HepG2 (cell line): ENCODE data around the gene SHANK2. TPM values are rescaled to one million over a fixed set of nuclear protein-coding genes. Genes with fewer than 3 reads are reported as not detected.

Experiments used
- ATAC-seq: fragments of 200-7000 bp; cut with Tn5 transposase; 3 replicates; pipeline ENCODE4 v1.9.1; 2020; ENCODE audit warnings: mild to moderate bottlenecking, moderate library complexity
- BruUV-seq: library from RNA; stranded (reverse); fragments of 400-500 nt; replicated peaks from 2 replicates; lab custom pipeline; 2021; lab: Mats Ljungman, UMichigan
- CTCF ChIA-PET: fragments of 300-600 bp; formaldehyde crosslinking; extraction: SDS; loops from one replicate; lab custom pipeline; 2021; ENCODE audit warnings: low total read pairs, inconsistent platforms, low intra/inter-chr PET ratio; lab: Yijun Ruan, JAX
- POLR2A ChIA-PET: fragments of 350-600 bp; sonication (Branson Sonifier 250); formaldehyde crosslinking; loops from one replicate; lab custom pipeline; 2020; ENCODE audit warnings: antibody characterized with exemption, inconsistent platforms; lab: Yijun Ruan, JAX
- DNase-seq: peaks from one replicate; pipeline ENCODE4 v3.0.0-alpha.2; 2015; ENCODE audit warnings: low spot score
- FAIRE-seq: peaks from 3 replicates; lab custom pipeline; 2011; peaks lifted over from hg19 to GRCh38; lab: Jason Lieb, UNC
- H2AFZ ChIP-seq: one replicate; pipeline ENCODE4 v1.6.1; 2011; ENCODE audit warnings: low read length, inconsistent platforms
- H3K27ac ChIP-seq: fragments of 300-600 bp; 3 replicates; pipeline ENCODE4 v1.8.0; 2011; ENCODE audit warnings: mixed run types, mild to moderate bottlenecking, mixed read lengths, low read length, inconsistent platforms; ENCODE audit not compliant: insufficient read depth; ENCODE audit errors: extremely low read length
- H3K27me3 ChIP-seq, 2 experiments: fragments of 200-600 bp in 1 of 2; 2 replicates in 1 of 2; 3 replicates in 1 of 2; pipeline versions ENCODE4 v1.6.0 to v1.8.0; 2011; ENCODE audit warnings: low read length in 2 of 2, mild to moderate bottlenecking in 2 of 2, moderate library complexity in 2 of 2, inconsistent platforms in 1 of 2; ENCODE audit not compliant: insufficient read depth in 2 of 2, control insufficient read depth in 1 of 2
- H3K36me3 ChIP-seq, 2 experiments: fragments of 200-600 bp in 1 of 2; replicated peaks in 1 of 2; 2 replicates in 1 of 2; 3 replicates in 1 of 2; pipeline versions ENCODE4 v1.5.1 to v1.8.0; 2011; ENCODE audit warnings: low read length in 2 of 2, inconsistent platforms in 1 of 2; ENCODE audit not compliant: insufficient read depth in 2 of 2, control insufficient read depth in 1 of 2
- H3K4me1 ChIP-seq: 2 replicates; pipeline ENCODE4 v1.5.1; 2012; ENCODE audit warnings: low read length, inconsistent platforms; ENCODE audit not compliant: insufficient read depth
- H3K4me2 ChIP-seq: 2 replicates; pipeline ENCODE4 v1.6.0; 2011; ENCODE audit warnings: low read depth, low read length, inconsistent platforms
- H3K4me3 ChIP-seq, 3 experiments: fragments of 200-600 bp in 1 of 3; sonication (generic), shearing (Covaris generic) in 1 of 3; replicated peaks in 1 of 3; 2 replicates each; pipeline ENCODE4 v1.5.1; 2011 to 2016; ENCODE audit warnings: low read length in 3 of 3, inconsistent platforms in 2 of 3, low read depth in 2 of 3, mild to moderate bottlenecking in 2 of 3, control low read depth in 1 of 3, mixed read lengths in 1 of 3; ENCODE audit not compliant: insufficient read depth in 1 of 3
- H3K79me2 ChIP-seq: one replicate; pipeline ENCODE4 v1.6.1; 2011; ENCODE audit warnings: low read length, inconsistent platforms; ENCODE audit not compliant: insufficient read depth
- H3K9ac ChIP-seq: 2 replicates; pipeline ENCODE4 v1.6.0; 2011; ENCODE audit warnings: mild to moderate bottlenecking, low read depth, low read length, inconsistent platforms; ENCODE audit not compliant: insufficient read depth
- H3K9me3 ChIP-seq: 2 replicates; pipeline ENCODE4 v1.5.1; 2012; ENCODE audit warnings: mild to moderate bottlenecking, low read length
- H4K20me1 ChIP-seq: 2 replicates; pipeline ENCODE4 v1.6.0; 2011; ENCODE audit warnings: inconsistent platforms, mild to moderate bottlenecking, low read length, moderate library complexity; ENCODE audit not compliant: insufficient read depth
- ATM ChIP-seq: fragments of 450-650 bp; IDR thresholded peaks from 2 replicates; pipeline ENCODE4 v1.7.1; 2017; ENCODE audit warnings: mild to moderate bottlenecking, borderline replicate concordance
- CBX1 ChIP-seq: IDR thresholded peaks from one replicate; pipeline ENCODE4 v1.6.1; 2016; ENCODE audit warnings: antibody characterized with exemption, low read depth
- ELF4 ChIP-seq: sonication (generic); formaldehyde crosslinking; IDR thresholded peaks from 2 replicates; pipeline ENCODE4 v1.5.0; 2020; ENCODE audit warnings: missing genetic modification reagents, mild to moderate bottlenecking, moderate library complexity, borderline replicate concordance
- FOXA3 ChIP-seq: IDR thresholded peaks from 2 replicates; pipeline ENCODE4 v1.6.1; 2016; ENCODE audit warnings: missing genetic modification reagents, missing compliant biosample characterization
- FOXK1 ChIP-seq: sonication (generic); formaldehyde crosslinking; IDR thresholded peaks from 2 replicates; pipeline ENCODE4 v1.4.0; 2020; ENCODE audit warnings: low read depth, missing genetic modification reagents, borderline replicate concordance
- MLX ChIP-seq: IDR thresholded peaks from 2 replicates; pipeline ENCODE4 v1.6.1; 2016
- NFATC3 ChIP-seq: sonication (generic); formaldehyde crosslinking; IDR thresholded peaks from 2 replicates; pipeline ENCODE4 v1.5.1; 2020; ENCODE audit warnings: mild to moderate bottlenecking, missing genetic modification reagents
- NFE2L2 ChIP-seq: fragments of 150-350 bp; IDR thresholded peaks from 2 replicates; pipeline ENCODE4 v1.6.1; 2014; ENCODE audit warnings: low read length
- REPIN1 ChIP-seq: sonication (generic); formaldehyde crosslinking; IDR thresholded peaks from 2 replicates; pipeline ENCODE4 v1.8.0; 2022; ENCODE audit warnings: missing genetic modification reagents, low read depth, mild to moderate bottlenecking, borderline replicate concordance
- TOPORS ChIP-seq: sonication (generic); formaldehyde crosslinking; IDR thresholded peaks from 2 replicates; pipeline ENCODE4 v1.8.0; 2023; ENCODE audit warnings: mild to moderate bottlenecking, missing genetic modification reagents
- YEATS4 ChIP-seq: sonication (generic); formaldehyde crosslinking; IDR thresholded peaks from 2 replicates; pipeline ENCODE4 v1.4.0; 2020; ENCODE audit warnings: missing genetic modification reagents, borderline replicate concordance
- ZNF337 ChIP-seq: sonication (generic); formaldehyde crosslinking; IDR thresholded peaks from 2 replicates; pipeline ENCODE4 v1.5.1; 2020; ENCODE audit warnings: missing genetic modification reagents, low read depth, mild to moderate bottlenecking, borderline replicate concordance
- ZNF512B ChIP-seq: sonication (generic); formaldehyde crosslinking; IDR thresholded peaks from 2 replicates; pipeline ENCODE4 v1.5.1; 2020; ENCODE audit warnings: missing genetic modification reagents, mild to moderate bottlenecking, borderline replicate concordance
- WGBS: methylation state at CpG from one replicate; pipeline ENCODE4 v1.1.6; 2017; ENCODE audit warnings: low lambda C conversion rate; 5-methylcytosine and 5-hydroxymethylcytosine counted together
- in situ Hi-C: cut with HindIII; loops from 2 replicates; pipeline ENCODE4 v1.10.0; 2017; ENCODE audit warnings: low pct_unique_long_range_greater_than_20kb; ENCODE audit not compliant: extremely low pct_ligation_motif_present
- intact Hi-C: fragments of 100-400 bp; cut with micrococcal nuclease; formaldehyde crosslinking; loops from one replicate; pipeline ENCODE4 v1.10.0; 2022; ENCODE audit not compliant: unreplicated experiment
- polyA plus RNA-seq, 8 experiments: library from polyadenylated mRNA; depleted of rRNA in 3 of 8; stranded (reverse) in 7 of 8; unstranded in 1 of 8; fragments of >200 nt; fragmentation: Illumina TruSeq in 4 of 8; extraction: Trizol in 4 of 8; gene quantifications; 2 replicates each; pipeline versions ENCODE4 v1.2.1 to v1.2.3, GENCODE V29; 2011 to 2016; ENCODE audit warnings: low read depth in 4 of 8, missing spikeins in 1 of 8, mixed read lengths in 1 of 8; ENCODE audit not compliant: insufficient read depth in 1 of 8
- total RNA-seq, 5 experiments: library from RNA; depleted of rRNA; stranded (reverse); fragments of >200 nt; fragmentation: Illumina TruSeq; extraction: Trizol; gene quantifications; 2 replicates each; pipeline ENCODE4 v1.2.3, GENCODE V29; 2016; ENCODE audit warnings: low read depth in 1 of 5
- TF ChIP-seq, protein P1 (sequence below): sonication (generic); formaldehyde crosslinking; IDR thresholded peaks from 2 replicates; pipeline ENCODE4 v1.4.0; 2020; ENCODE audit warnings: missing genetic modification reagents, borderline replicate concordance
- TF ChIP-seq, protein P2 (sequence below), 2 experiments: sonication (generic) in 1 of 2; formaldehyde crosslinking in 1 of 2; IDR thresholded peaks; 2 replicates each; pipeline versions ENCODE4 v1.4.0 to v1.6.1; 2016 to 2020; ENCODE audit warnings: borderline replicate concordance in 1 of 2, low read depth in 1 of 2, mild to moderate bottlenecking in 1 of 2, missing genetic modification reagents in 1 of 2

The SHANK2 gene
- total and polyA plus RNA-seq, 2 of the 13 experiments (the other 11 are each of a cell fraction or from before 2014, with no cell fraction given) = 10.2 to 13.0 TPM

GRCh38 chr11:71300187-71300586 is 47.8 kb upstream of the SHANK2 start:
- no peak overlapping the region; the same call in 1 of the 2 replicates for H3K4me2 ChIP-seq
- in situ Hi-C loops = no loop called here
- H3K27me3 ChIP-seq = peaks cover 2 to 51% of the 10 kb centered on the region in 2 experiments; a peak in 4 of 5 replicates
- ChIA-PET CTCF (no interaction called here), POLR2A (interaction anchor here (1.9 kb wide), 1 partner anchor 47 kb away, joined by 9 read pairs; no protein-coding TSS in a partner anchor)
- no peak overlapping the region for H3K4me3 ChIP-seq
- FAIRE-seq (no peak), ATAC-seq (no peak), DNase-seq (no peak)
- TF ChIP-seq ATM (no peak), YEATS4 (no peak), ZNF512B (CRISPR knock-in tag) (no peak), TOPORS (CRISPR knock-in tag) (no peak), FOXA3 (CRISPR knock-in tag) (no peak), MLX (CRISPR knock-in tag) (no peak), ZNF337 (CRISPR knock-in tag) (no peak), NFATC3 (CRISPR knock-in tag) (no peak), NFE2L2 (no peak), ELF4 (no peak), REPIN1 (CRISPR knock-in tag) (no peak), CBX1 (no peak), FOXK1 (no peak)
- TF ChIP-seq, protein P1, sequence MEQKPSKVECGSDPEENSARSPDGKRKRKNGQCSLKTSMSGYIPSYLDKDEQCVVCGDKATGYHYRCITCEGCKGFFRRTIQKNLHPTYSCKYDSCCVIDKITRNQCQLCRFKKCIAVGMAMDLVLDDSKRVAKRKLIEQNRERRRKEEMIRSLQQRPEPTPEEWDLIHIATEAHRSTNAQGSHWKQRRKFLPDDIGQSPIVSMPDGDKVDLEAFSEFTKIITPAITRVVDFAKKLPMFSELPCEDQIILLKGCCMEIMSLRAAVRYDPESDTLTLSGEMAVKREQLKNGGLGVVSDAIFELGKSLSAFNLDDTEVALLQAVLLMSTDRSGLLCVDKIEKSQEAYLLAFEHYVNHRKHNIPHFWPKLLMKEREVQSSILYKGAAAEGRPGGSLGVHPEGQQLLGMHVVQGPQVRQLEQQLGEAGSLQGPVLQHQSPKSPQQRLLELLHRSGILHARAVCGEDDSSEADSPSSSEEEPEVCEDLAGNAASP = no peak
- TF ChIP-seq, protein P2, sequence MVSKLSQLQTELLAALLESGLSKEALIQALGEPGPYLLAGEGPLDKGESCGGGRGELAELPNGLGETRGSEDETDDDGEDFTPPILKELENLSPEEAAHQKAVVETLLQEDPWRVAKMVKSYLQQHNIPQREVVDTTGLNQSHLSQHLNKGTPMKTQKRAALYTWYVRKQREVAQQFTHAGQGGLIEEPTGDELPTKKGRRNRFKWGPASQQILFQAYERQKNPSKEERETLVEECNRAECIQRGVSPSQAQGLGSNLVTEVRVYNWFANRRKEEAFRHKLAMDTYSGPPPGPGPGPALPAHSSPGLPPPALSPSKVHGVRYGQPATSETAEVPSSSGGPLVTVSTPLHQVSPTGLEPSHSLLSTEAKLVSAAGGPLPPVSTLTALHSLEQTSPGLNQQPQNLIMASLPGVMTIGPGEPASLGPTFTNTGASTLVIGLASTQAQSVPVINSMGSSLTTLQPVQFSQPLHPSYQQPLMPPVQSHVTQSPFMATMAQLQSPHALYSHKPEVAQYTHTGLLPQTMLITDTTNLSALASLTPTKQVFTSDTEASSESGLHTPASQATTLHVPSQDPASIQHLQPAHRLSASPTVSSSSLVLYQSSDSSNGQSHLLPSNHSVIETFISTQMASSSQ (IDR thresholded peaks at IDR 0.05; ENCODE audit: low read depth) = no peak
- TF ChIP-seq, protein P2 (CRISPR knock-in tag; IDR thresholded peaks at IDR 0.05; ENCODE audit: borderline replicate concordance) = no peak
- intact Hi-C loops = no loop called here
- H3K9me3 ChIP-seq = no peaks in the 10 kb centered on the region
- no peaks in the 10 kb centered on the region for H3K36me3 ChIP-seq
- H3K4me1 ChIP-seq = peaks cover 45% of the 10 kb centered on the region
- no peak overlapping the region for H3K27ac ChIP-seq
- H3K9ac ChIP-seq = no peak overlapping the region
- H2AFZ ChIP-seq = no peak overlapping the region
- no peaks in the 10 kb centered on the region for H4K20me1 ChIP-seq
- H3K79me2 ChIP-seq = no peaks in the 10 kb centered on the region
- 28% methylated on average over 8 of the region's 8 CpGs for WGBS
- no TSS peak for BruUV-seq
